PC-3 (cell line): ENCODE data around the gene PLAGL2. TPM values are rescaled to one million over a fixed set of nuclear protein-coding genes. Genes with fewer than 3 reads are reported as not detected.

ENCODE experiments used
- ATAC-seq: fragments of 200-7000 bp; cut with Tn5 transposase; 2 replicates; pipeline ENCODE4 v1.9.1; 2020; ENCODE audit warnings: mild to moderate bottlenecking, moderate library complexity
- BruUV-seq: library from RNA; stranded (reverse); fragments of 400-500 nt; replicated peaks from 2 replicates; lab custom pipeline; 2021; lab: Mats Ljungman, UMichigan
- CTCF ChIA-PET: fragments of 300-600 bp; sonication (Branson Sonifier 250); formaldehyde crosslinking; loops from one replicate; lab custom pipeline; 2022; ENCODE audit warnings: antibody characterized with exemption; lab: Charles Lee
- POLR2A ChIA-PET: fragments of 300-600 bp; sonication (Branson Sonifier 250); formaldehyde crosslinking; loops from one replicate; lab custom pipeline; 2022; ENCODE audit warnings: antibody characterized with exemption; ENCODE audit not compliant: unreplicated experiment; lab: Charles Lee
- DNase-seq: peaks from one replicate; pipeline ENCODE4 v3.0.0-alpha.2; 2015
- H2AFZ ChIP-seq: fragments of 300-600 bp; sonication (generic); 2 replicates; pipeline ENCODE4 v1.6.0; 2016; ENCODE audit warnings: antibody characterized with exemption, low read length
- H3F3A ChIP-seq: fragments of 300-600 bp; sonication (generic); one replicate; pipeline ENCODE4 v1.6.0; 2017; ENCODE audit warnings: antibody characterized with exemption, low read length, control low read depth, mild to moderate bottlenecking; ENCODE audit not compliant: unreplicated experiment
- H3K27ac ChIP-seq: fragments of 300-600 bp; sonication (generic); 2 replicates; pipeline ENCODE4 v1.5.1; 2016; ENCODE audit warnings: mild to moderate bottlenecking, low read length
- H3K27me3 ChIP-seq: fragments of 300-600 bp; sonication (generic); 2 replicates; pipeline ENCODE4 v1.6.1; 2016; ENCODE audit warnings: low read length, mixed read lengths
- H3K36me3 ChIP-seq: fragments of 300-600 bp; sonication (generic); 2 replicates; pipeline ENCODE4 v1.6.1; 2016; ENCODE audit warnings: low read depth, mixed run types, low read length, mixed read lengths
- H3K4me1 ChIP-seq: fragments of 300-600 bp; sonication (generic); 2 replicates; pipeline ENCODE4 v1.5.1; 2016; ENCODE audit warnings: low read length; ENCODE audit not compliant: insufficient read depth
- H3K4me2 ChIP-seq: fragments of 300-600 bp; sonication (generic); 2 replicates; pipeline ENCODE4 v1.6.0; 2016; ENCODE audit warnings: low read length
- H3K4me3 ChIP-seq: fragments of 300-600 bp; sonication (generic); 2 replicates; pipeline ENCODE4 v1.5.1; 2016; ENCODE audit warnings: mild to moderate bottlenecking, low read length, mixed read lengths
- H3K79me2 ChIP-seq: fragments of 300-600 bp; sonication (generic); 2 replicates; pipeline ENCODE4 v1.6.1; 2017; ENCODE audit warnings: low read length, mixed read lengths
- H3K9ac ChIP-seq: fragments of 300-600 bp; sonication (generic); 2 replicates; pipeline ENCODE4 v1.6.0; 2016; ENCODE audit warnings: mild to moderate bottlenecking, low read length
- H3K9me2 ChIP-seq: fragments of 300-600 bp; sonication (generic); replicated peaks from 2 replicates; pipeline ENCODE4 v1.6.1; 2016; ENCODE audit warnings: mixed run types, low read length, mixed read lengths
- H3K9me3 ChIP-seq: fragments of 300-600 bp; sonication (generic); 2 replicates; pipeline ENCODE4 v1.6.1; 2016; ENCODE audit warnings: low read length, mixed read lengths
- H4K20me1 ChIP-seq: fragments of 300-600 bp; sonication (generic); 2 replicates; pipeline ENCODE4 v1.6.1; 2016; ENCODE audit warnings: low read length, mixed read lengths
- EZH2 ChIP-seq: fragments of 300-600 bp; sonication (generic); IDR thresholded peaks from one replicate; pipeline ENCODE4 v1.6.1; 2017; ENCODE audit warnings: antibody characterized with exemption, mild to moderate bottlenecking, low read length; ENCODE audit not compliant: unreplicated experiment
- EZH2phosphoT487 ChIP-seq: fragments of 300-600 bp; sonication (generic); IDR thresholded peaks from 2 replicates; pipeline ENCODE4 v1.6.1; 2018; ENCODE audit warnings: mild to moderate bottlenecking, antibody characterized with exemption, low read length, borderline replicate concordance
- intact Hi-C: fragments of 100-400 bp; cut with micrococcal nuclease; formaldehyde crosslinking; loops from 2 replicates; pipeline ENCODE4 v1.9.0; 2023
- total RNA-seq: library from RNA; depleted of rRNA; stranded (reverse); fragments of >200 nt; gene quantifications from 2 replicates; pipeline ENCODE4 v1.2.3, GENCODE V29; 2014
- TF ChIP-seq, protein P1 (sequence below): fragments of 300-600 bp; sonication (generic); conservative IDR thresholded peaks from 2 replicates; pipeline ENCODE4 v1.5.1; 2017; ENCODE audit warnings: antibody characterized with exemption, low read depth, mild to moderate bottlenecking, low read length

PLAGL2 gene
- total RNA-seq, 1 experiment from 2014 or later = 4.4 TPM

DNA sequence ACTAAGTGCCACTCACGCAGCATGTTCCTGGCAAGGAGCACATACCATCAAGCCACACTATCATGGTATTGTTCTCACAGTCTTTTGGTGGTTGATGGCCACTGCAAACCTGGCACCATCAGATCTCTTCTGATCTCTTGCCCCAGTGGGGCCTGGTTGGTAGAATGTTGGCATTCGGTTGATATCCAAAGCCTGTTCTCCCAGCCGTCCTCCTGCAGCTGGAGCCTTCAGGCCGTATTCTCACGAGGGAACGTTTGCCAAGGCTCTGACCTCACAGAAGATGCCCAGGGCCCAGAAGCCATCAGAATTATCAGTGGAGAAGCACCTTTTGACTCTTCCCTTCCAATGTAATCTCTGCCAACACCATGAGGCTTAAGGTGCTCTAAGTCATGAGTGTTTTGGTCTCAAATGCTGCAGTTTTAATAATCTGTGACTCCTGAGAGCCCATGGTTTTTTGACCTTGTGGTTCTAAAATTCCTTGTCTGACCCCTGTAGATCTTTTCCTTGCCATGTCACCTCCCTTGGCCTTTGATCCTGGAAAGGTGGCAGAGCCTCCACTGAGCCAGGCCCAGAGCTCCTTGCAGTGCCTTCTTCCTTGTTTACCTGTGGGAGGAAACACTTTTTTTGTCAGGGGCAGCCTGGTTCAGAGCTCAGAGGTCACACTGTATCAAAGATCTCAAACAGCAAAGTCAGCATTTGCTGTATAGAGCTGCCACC is 27.9 kb upstream of the PLAGL2 start:
- CTCF ChIA-PET = no interaction called here
- POLR2A ChIA-PET = interaction anchor here (0.6 kb wide), 1 partner anchor 34 kb away, joined by 3 read pairs; no protein-coding TSS in a partner anchor
- Histone ChIP-seq H3K27me3 (no peaks in the 10 kb centered on the region), H3K4me3 (no peak overlapping the region), H3K4me1 (peaks cover 11% of the 10 kb centered on the region), H3K9ac (no peak overlapping the region), H3K9me3 (no peaks in the 10 kb centered on the region), H3K4me2 (no peak overlapping the region), H3K79me2 (no peaks in the 10 kb centered on the region), H3K27ac (no peak overlapping the region), H3K36me3 (peaks cover 38% of the 10 kb centered on the region), H2AFZ (no peak overlapping the region), H3F3A (no peaks in the 10 kb centered on the region), H3K9me2 (no peaks in the 10 kb centered on the region), H4K20me1 (no peaks in the 10 kb centered on the region)
- BruUV-seq = no TSS peak
- intact Hi-C loops = no loop called here
- TF ChIP-seq, protein P1, sequence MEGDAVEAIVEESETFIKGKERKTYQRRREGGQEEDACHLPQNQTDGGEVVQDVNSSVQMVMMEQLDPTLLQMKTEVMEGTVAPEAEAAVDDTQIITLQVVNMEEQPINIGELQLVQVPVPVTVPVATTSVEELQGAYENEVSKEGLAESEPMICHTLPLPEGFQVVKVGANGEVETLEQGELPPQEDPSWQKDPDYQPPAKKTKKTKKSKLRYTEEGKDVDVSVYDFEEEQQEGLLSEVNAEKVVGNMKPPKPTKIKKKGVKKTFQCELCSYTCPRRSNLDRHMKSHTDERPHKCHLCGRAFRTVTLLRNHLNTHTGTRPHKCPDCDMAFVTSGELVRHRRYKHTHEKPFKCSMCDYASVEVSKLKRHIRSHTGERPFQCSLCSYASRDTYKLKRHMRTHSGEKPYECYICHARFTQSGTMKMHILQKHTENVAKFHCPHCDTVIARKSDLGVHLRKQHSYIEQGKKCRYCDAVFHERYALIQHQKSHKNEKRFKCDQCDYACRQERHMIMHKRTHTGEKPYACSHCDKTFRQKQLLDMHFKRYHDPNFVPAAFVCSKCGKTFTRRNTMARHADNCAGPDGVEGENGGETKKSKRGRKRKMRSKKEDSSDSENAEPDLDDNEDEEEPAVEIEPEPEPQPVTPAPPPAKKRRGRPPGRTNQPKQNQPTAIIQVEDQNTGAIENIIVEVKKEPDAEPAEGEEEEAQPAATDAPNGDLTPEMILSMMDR = no peak
- TF ChIP-seq EZH2 (no peak), EZH2phosphoT487 (no peak)
- DNase-seq (no peak), ATAC-seq (no peak)

DNA sequence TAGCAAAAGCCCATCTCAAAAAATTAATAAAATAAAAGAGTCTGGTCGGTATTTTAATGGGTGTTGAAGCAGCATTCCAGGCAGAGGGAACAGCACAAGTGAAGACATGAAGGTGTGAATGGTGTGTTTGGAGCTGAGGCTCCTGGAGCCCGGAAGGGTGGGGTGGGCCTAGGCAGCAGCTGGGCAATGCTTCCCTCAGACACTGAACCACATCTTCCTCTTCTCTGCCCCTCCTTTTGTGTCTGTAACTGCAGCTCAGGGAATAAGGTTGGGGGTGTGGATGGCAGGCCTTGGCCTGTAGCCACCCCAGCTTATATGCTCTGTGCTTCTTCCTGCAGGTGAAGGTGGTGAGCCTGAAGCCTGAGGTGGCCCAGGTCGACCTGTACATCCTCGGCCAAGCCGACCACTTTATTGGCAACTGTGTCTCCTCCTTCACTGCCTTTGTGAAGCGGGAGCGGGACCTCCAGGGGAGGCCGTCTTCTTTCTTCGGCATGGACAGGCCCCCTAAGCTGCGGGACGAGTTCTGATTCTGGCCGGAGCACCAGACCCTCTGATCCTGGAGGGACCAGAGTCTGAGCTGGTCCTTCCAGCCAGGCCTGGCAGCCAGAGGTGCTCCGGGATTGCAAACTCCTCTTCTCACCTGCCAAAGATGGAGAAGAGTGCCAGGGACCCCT is 26.7 kb upstream of the PLAGL2 start:
- TF ChIP-seq EZH2phosphoT487 (no peak), EZH2 (no peak)
- TF ChIP-seq, protein P1 = no peak
- ChIA-PET CTCF (no interaction called here), POLR2A (no interaction called here)
- peaks cover 42% of the 10 kb centered on the region for H3K36me3 ChIP-seq
- H3K79me2 ChIP-seq = no peaks in the 10 kb centered on the region
- no peak overlapping the region for H3K4me3 ChIP-seq
- no peak overlapping the region for H3K27ac ChIP-seq
- H4K20me1 ChIP-seq = no peaks in the 10 kb centered on the region
- H2AFZ ChIP-seq = no peak overlapping the region
- no peaks in the 10 kb centered on the region for H3K9me2 ChIP-seq
- ATAC-seq (no peak), DNase-seq (no peak)
- intact Hi-C loops = no loop called here
- H3K27me3 ChIP-seq = no peaks in the 10 kb centered on the region
- no peaks in the 10 kb centered on the region for H3K4me1 ChIP-seq
- H3F3A ChIP-seq = no peaks in the 10 kb centered on the region
- no peak overlapping the region for H3K9ac ChIP-seq
- H3K9me3 ChIP-seq = no peaks in the 10 kb centered on the region
- BruUV-seq = no TSS peak
- H3K4me2 ChIP-seq = no peak overlapping the region

DNA sequence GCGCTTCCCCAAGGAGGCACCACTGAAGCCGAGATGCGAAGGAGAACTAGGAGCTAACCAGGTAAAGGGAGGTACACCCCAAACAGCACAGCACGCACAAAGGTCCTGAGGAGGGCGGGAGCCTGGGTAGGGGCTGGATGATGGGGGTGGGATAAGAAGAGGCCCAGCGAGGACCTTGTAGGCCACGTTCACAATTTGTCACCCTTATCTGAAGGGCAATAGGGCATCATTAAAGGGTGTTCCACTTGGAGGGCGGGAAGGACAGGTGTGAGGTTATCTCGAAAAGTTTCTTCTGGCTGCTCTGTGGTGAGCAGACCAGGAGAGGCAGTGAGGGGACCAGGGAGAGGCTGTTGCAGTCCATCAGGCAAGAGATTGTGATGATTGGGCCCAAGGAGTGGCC is 25.7 kb upstream of the PLAGL2 start:
- no peak overlapping the region for H3K4me3 ChIP-seq
- H3K9me2 ChIP-seq = no peaks in the 10 kb centered on the region
- H3K4me1 ChIP-seq = no peaks in the 10 kb centered on the region
- no peaks in the 10 kb centered on the region for H3K79me2 ChIP-seq
- H3F3A ChIP-seq = no peaks in the 10 kb centered on the region
- H3K27me3 ChIP-seq = no peaks in the 10 kb centered on the region
- H4K20me1 ChIP-seq = no peaks in the 10 kb centered on the region
- no peaks in the 10 kb centered on the region for H3K9me3 ChIP-seq
- no peak for ATAC-seq
- no peak overlapping the region for H3K27ac ChIP-seq
- intact Hi-C loops = no loop called here
- H3K36me3 ChIP-seq = peaks cover 51% of the 10 kb centered on the region
- ChIA-PET POLR2A (no interaction called here), CTCF (no interaction called here)
- H3K4me2 ChIP-seq = no peak overlapping the region
- TF ChIP-seq, protein P1 = no peak
- TF ChIP-seq EZH2 (no peak), EZH2phosphoT487 (no peak)
- BruUV-seq = no TSS peak
- no peak for DNase-seq
- no peak overlapping the region for H3K9ac ChIP-seq
- no peak overlapping the region for H2AFZ ChIP-seq
